ENCODE data around the gene ASCC2.

Gene ASCC2

DNA sequence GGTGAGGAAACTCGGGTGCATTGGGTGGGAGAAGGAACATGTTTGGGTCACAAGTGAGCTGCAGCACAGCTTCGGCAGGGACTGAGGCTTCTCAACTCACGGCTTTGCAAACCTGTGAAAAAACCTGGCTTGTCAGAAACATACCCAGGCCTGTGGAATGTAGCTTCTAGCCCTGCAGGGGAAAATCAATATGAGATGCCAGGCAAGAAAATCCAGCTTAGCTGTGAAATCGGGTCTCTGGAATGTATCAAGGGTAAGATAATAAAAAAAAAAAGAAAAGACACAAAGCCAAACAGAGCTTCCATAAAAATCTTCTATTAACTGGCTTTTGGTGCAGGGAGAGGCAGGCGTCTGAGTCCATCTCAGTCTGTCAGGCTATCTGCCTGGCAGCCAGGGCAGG, 42.4 kb downstream of the ASCC2 start:
- TF ChIP-seq, protein P1, sequence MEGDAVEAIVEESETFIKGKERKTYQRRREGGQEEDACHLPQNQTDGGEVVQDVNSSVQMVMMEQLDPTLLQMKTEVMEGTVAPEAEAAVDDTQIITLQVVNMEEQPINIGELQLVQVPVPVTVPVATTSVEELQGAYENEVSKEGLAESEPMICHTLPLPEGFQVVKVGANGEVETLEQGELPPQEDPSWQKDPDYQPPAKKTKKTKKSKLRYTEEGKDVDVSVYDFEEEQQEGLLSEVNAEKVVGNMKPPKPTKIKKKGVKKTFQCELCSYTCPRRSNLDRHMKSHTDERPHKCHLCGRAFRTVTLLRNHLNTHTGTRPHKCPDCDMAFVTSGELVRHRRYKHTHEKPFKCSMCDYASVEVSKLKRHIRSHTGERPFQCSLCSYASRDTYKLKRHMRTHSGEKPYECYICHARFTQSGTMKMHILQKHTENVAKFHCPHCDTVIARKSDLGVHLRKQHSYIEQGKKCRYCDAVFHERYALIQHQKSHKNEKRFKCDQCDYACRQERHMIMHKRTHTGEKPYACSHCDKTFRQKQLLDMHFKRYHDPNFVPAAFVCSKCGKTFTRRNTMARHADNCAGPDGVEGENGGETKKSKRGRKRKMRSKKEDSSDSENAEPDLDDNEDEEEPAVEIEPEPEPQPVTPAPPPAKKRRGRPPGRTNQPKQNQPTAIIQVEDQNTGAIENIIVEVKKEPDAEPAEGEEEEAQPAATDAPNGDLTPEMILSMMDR (IDR thresholded peaks at IDR 0.05; ENCODE audit: control insufficient read depth, insufficient read depth, low read depth, low read length, missing control alignments), result no peak
- no peak for DNase-seq (ENCODE audit: low read depth)
- H3K4me3 ChIP-seq (ENCODE audit: control insufficient read depth, low read depth, low read length), result no peak overlapping the region

GRCh38 chr22:29793396-29793795, 44.7 kb downstream of the ASCC2 start:
- DNase-seq (ENCODE audit: low read depth), result no peak
- H3K4me3 ChIP-seq (ENCODE audit: control insufficient read depth, low read depth, low read length), result no peak overlapping the region
- TF ChIP-seq, protein P1 (IDR thresholded peaks at IDR 0.05; ENCODE audit: control insufficient read depth, insufficient read depth, low read depth, low read length, missing control alignments), result no peak

DNA sequence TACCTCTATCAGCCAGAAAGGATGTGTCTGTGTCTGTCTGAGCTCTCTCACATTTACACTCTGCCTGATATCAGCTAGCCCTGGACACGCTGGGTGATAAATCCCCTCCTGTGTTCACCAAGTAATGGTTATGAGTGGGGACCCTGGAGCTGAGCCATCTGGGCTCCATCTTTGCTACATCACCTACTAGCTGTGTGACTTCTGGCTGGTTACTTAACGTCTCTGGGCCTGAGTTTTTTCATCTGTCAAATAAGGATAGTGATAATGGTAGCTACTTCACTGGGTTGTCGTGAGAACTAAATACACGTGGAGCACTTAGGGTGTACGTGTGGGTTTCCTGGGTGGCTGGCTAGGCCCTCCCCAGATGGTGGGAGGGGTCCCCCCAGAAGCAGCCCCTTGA, 48.0 kb downstream of the ASCC2 start:
- TF ChIP-seq, protein P1 (IDR thresholded peaks at IDR 0.05; ENCODE audit: control insufficient read depth, insufficient read depth, low read depth, low read length, missing control alignments), result no peak
- DNase-seq (ENCODE audit: low read depth), result no peak
- H3K4me3 ChIP-seq (ENCODE audit: control insufficient read depth, low read depth, low read length), result no peak overlapping the region

DNA sequence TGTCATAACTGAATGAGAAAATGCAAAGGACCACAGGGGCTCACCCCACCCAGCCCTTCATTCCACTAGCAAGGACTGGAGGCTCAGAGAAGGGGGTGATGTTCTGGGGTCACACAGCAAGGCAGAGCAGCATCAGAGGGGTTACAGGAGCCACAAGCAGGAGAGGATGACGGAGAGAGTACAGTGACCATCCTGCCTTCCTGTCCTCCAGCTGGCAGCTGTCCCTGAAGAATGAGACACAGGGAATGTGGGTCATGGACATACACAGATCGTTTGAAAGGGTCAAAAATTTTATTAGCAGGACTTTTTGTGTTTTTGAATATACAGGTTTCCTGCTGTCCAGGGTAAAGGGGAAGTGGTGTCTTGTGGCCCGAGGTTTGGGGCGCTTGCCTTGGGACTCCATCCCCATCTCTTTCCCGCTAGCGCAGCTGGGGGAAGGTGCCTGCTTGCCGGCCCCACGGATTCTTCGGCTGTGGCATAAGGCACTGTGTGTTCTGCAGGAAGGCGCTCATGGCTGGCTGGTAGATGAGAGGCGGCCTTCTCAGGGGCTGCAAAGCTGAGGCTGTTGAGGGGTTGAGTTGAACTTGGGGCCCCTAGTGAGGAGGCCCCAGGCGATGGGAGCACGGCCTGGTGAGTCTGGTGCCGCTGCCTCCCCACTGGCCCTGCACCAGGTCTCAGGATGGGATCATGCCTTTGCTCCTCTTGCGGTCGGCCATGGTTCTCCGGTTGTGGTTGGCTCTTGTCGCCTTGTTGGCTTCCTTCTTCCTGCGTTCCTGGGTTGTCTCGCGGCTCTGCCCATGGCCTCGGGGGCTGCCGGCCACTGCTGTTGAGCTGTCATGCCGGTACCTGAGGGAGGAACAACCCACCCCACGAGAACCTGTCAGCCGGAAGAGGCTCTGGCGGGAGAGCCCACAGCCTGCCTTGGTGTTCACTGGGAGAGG, 49.5 kb downstream of the ASCC2 start:
- no peak overlapping the region for H3K4me3 ChIP-seq (ENCODE audit: control insufficient read depth, low read depth, low read length)
- no peak for DNase-seq (ENCODE audit: low read depth)
- TF ChIP-seq, protein P1 (IDR thresholded peaks at IDR 0.05; ENCODE audit: control insufficient read depth, insufficient read depth, low read depth, low read length, missing control alignments), result no peak

- TF ChIP-seq, protein P1 (IDR thresholded peaks at IDR 0.05; ENCODE audit: control insufficient read depth, insufficient read depth, low read depth, low read length, missing control alignments), result no peak
- no peak for DNase-seq (ENCODE audit: low read depth)
- H3K4me3 ChIP-seq (ENCODE audit: control insufficient read depth, low read depth, low read length), result no peak overlapping the region
Measured at GRCh38 chr22:29787371-29787980, 50.6 kb downstream of the ASCC2 start.

DNA sequence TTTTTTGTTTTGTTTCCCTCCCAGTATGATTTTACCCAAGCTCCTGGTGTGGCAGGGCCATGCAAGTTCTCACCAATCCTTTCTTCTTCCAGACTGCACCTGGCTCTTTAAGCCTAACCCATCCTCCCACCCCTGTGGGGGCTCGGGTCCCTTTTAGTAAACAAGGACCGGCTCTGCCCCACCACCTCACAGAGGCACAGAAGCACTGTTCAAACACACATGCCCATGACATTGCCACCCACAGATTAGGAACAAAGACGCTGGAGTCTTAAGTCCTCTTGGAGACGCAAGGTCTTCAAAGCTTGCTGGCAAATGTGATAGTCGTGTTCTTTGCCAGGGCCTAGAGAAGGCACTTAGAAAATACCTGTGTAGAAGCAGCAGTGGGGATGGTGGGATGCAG, 52.0 kb downstream of the ASCC2 start:
- TF ChIP-seq, protein P1 (IDR thresholded peaks at IDR 0.05; ENCODE audit: control insufficient read depth, insufficient read depth, low read depth, low read length, missing control alignments), result no peak
- no peak overlapping the region for H3K4me3 ChIP-seq (ENCODE audit: control insufficient read depth, low read depth, low read length)
- DNase-seq (ENCODE audit: low read depth), result no peak

Data from AG09309 (cell line).